ENCODE data around the gene ALDOB.

The ALDOB gene

DNA sequence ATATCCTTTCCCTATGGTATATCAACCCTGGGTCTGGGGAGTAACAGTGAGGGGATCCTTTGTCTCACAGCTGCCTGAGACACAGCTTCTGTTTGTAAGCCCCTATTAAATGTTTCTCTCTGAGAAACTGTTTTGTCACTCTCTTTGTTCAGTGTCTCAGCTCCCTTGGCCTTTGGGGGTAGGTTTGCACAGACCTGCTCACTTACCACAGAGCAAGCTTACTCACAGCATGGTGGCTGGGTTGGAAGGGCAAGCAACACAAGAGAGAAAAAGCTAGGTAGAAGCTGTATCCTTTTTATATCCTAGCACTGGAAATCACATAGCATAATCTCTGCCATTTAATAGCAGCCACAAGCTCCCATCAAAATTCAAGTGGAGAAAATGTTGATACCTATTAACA lies 55.3 kb downstream of the ALDOB start:
- Histone ChIP-seq H3K18ac (ENCODE audit: low read depth in 1 of 2, low read length in 2 of 2) (no peak overlapping the region), H3K4me2 (ENCODE audit: low read length, poor library complexity, severe bottlenecking) (no peak overlapping the region), H3K9ac (ENCODE audit: low read length) (no peak overlapping the region), H3K27ac (ENCODE audit: low read length, poor library complexity, severe bottlenecking) (no peak overlapping the region), H3K36me3 (ENCODE audit: control insufficient read depth in 1 of 2, insufficient read depth in 2 of 2, low read depth in 1 of 2, low read length in 2 of 2) (no peaks in the 10 kb centered on the region), H3K4me3 (ENCODE audit: insufficient read depth in 1 of 2, low read depth in 1 of 2, low read length in 2 of 2) (no peak overlapping the region), H3K4ac (ENCODE audit: low read depth in 1 of 2, low read length in 2 of 2) (no peak overlapping the region), H2BK12ac (ENCODE audit: low read length in 2 of 2) (no peak overlapping the region), H4K8ac (ENCODE audit: low read length) (no peak overlapping the region), H2AFZ (ENCODE audit: low read depth, low read length) (no peak overlapping the region), H4K91ac (ENCODE audit: low read length) (no peak overlapping the region), H2BK5ac (ENCODE audit: low read depth, low read length, poor library complexity, severe bottlenecking) (no peak overlapping the region), H2AK5ac (ENCODE audit: low read length, severe bottlenecking) (peak overlapping the region; percentile 29), H2BK15ac (ENCODE audit: low read depth, poor library complexity, severe bottlenecking) (no peak overlapping the region), H3K23ac (ENCODE audit: low read length in 2 of 2) (no peak overlapping the region), H3K79me1 (replicated peaks; ENCODE audit: low read length, poor library complexity, severe bottlenecking) (peaks cover 5% of the 10 kb centered on the region), H3K14ac (ENCODE audit: low read length in 2 of 2) (no peak overlapping the region), H2BK120ac (ENCODE audit: low read depth, low read length) (no peak overlapping the region), H3K4me1 (ENCODE audit: control insufficient read depth, insufficient read depth, low read depth, low read length) (peaks cover 7% of the 10 kb centered on the region), H3K9me3 (ENCODE audit: control insufficient read depth, low read length) (peaks cover 6% of the 10 kb centered on the region), H3K27me3 (ENCODE audit: control insufficient read depth in 1 of 2, insufficient read depth in 1 of 2, low read length in 2 of 2) (no peaks in the 10 kb centered on the region)
- DNase-seq, result no peak

DNA sequence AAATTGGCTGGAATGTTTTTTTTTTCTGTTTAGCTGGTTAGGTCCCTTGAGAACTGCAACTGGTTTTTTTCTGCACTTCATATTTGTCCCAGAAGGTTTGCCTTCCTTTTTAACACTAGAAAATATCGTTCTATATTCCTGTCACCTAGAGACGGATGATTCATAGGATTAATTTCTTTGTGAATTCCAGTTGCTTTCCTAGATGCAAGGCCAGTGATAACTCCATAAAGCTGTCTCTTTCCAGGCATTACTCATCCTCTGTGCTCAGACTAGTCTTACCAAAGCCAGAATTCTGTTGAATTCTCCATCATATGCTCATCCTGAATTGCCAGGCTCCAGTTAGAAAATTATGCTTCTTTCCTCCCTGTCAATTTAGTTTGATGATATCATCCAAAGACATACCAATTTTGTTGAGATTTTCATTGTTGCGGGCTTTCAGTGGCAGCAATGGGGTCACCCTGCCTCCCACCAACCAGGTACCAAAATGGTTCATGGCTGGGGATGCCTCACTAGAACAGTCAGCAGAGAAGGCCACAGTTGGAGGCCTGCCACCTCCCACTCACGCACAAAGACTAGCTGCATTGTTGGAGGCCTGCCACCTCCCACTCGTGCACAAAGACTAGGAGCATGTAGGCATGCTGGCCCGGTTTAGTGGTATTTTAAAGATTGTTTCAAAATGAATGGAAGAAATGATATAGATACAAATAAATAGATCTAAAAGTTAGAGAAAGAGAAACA lies 59.3 kb downstream of the ALDOB start:
- no peak overlapping the region for H2BK5ac ChIP-seq (ENCODE audit: low read depth, low read length, poor library complexity, severe bottlenecking)
- no peaks in the 10 kb centered on the region for H3K9me3 ChIP-seq (ENCODE audit: control insufficient read depth, low read length)
- no peak overlapping the region for H2BK120ac ChIP-seq (ENCODE audit: low read depth, low read length)
- H3K4me1 ChIP-seq (ENCODE audit: control insufficient read depth, insufficient read depth, low read depth, low read length), result peaks cover 3% of the 10 kb centered on the region
- H3K79me1 ChIP-seq (replicated peaks; ENCODE audit: low read length, poor library complexity, severe bottlenecking), result peaks cover 1% of the 10 kb centered on the region
- no peak overlapping the region for H2BK12ac ChIP-seq (ENCODE audit: low read length in 2 of 2)
- no peak overlapping the region for H3K27ac ChIP-seq (ENCODE audit: low read length, poor library complexity, severe bottlenecking)
- WGBS, result 88% methylated on average over 6 of the region's 6 CpGs
- H3K14ac ChIP-seq (ENCODE audit: low read length in 2 of 2), result no peak overlapping the region
- no peak overlapping the region for H3K4ac ChIP-seq (ENCODE audit: low read depth in 1 of 2, low read length in 2 of 2)
- H3K36me3 ChIP-seq (ENCODE audit: control insufficient read depth in 1 of 2, insufficient read depth in 2 of 2, low read depth in 1 of 2, low read length in 2 of 2), result no peaks in the 10 kb centered on the region
- no peak overlapping the region for H3K4me2 ChIP-seq (ENCODE audit: low read length, poor library complexity, severe bottlenecking)
- H4K91ac ChIP-seq (ENCODE audit: low read length), result no peak overlapping the region
- H3K9ac ChIP-seq (ENCODE audit: low read length), result peak overlapping the region; percentile 15
- no peak overlapping the region for H2AK5ac ChIP-seq (ENCODE audit: low read length, severe bottlenecking)
- no peak overlapping the region for H3K4me3 ChIP-seq (ENCODE audit: insufficient read depth in 1 of 2, low read depth in 1 of 2, low read length in 2 of 2)
- H3K23ac ChIP-seq (ENCODE audit: low read length in 2 of 2), result no peak overlapping the region
- no peak overlapping the region for H4K8ac ChIP-seq (ENCODE audit: low read length)
- DNase-seq, result no peak
- no peak overlapping the region for H3K18ac ChIP-seq (ENCODE audit: low read depth in 1 of 2, low read length in 2 of 2)
- no peaks in the 10 kb centered on the region for H3K27me3 ChIP-seq (ENCODE audit: control insufficient read depth in 1 of 2, insufficient read depth in 1 of 2, low read length in 2 of 2)
- no peak overlapping the region for H2BK15ac ChIP-seq (ENCODE audit: low read depth, poor library complexity, severe bottlenecking)
- no peak overlapping the region for H2AFZ ChIP-seq (ENCODE audit: low read depth, low read length)

DNA sequence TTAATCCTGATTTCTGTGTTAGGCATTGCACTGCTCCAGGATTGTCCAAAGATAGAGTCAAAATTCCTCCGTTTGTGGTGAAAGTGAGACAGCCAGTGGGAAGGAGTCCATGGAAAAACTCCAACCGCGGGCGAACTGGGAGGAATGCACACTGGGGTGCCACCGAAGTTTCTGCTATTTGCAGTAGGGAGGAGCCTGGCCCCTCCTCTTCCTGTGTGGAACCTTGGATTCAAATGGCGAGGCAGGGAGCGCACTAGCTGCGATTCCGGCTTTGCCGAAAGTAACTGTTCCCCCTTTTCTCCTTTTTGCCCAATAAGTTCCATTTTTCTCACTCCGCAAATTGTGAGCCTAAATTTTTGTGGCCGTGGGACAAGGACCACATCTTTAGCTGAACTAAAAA lies 60.0 kb downstream of the ALDOB start:
- no peak overlapping the region for H2AK5ac ChIP-seq (ENCODE audit: low read length, severe bottlenecking)
- no peaks in the 10 kb centered on the region for H3K27me3 ChIP-seq (ENCODE audit: control insufficient read depth in 1 of 2, insufficient read depth in 1 of 2, low read length in 2 of 2)
- H3K36me3 ChIP-seq (ENCODE audit: control insufficient read depth in 1 of 2, insufficient read depth in 2 of 2, low read depth in 1 of 2, low read length in 2 of 2), result no peaks in the 10 kb centered on the region
- H2BK5ac ChIP-seq (ENCODE audit: low read depth, low read length, poor library complexity, severe bottlenecking), result no peak overlapping the region
- H3K9ac ChIP-seq (ENCODE audit: low read length), result peak overlapping the region; percentile 15
- no peak overlapping the region for H2AFZ ChIP-seq (ENCODE audit: low read depth, low read length)
- H3K23ac ChIP-seq (ENCODE audit: low read length in 2 of 2), result no peak overlapping the region
- no peaks in the 10 kb centered on the region for H3K9me3 ChIP-seq (ENCODE audit: control insufficient read depth, low read length)
- no peak overlapping the region for H3K27ac ChIP-seq (ENCODE audit: low read length, poor library complexity, severe bottlenecking)
- no peak overlapping the region for H3K18ac ChIP-seq (ENCODE audit: low read depth in 1 of 2, low read length in 2 of 2)
- H3K79me1 ChIP-seq (replicated peaks; ENCODE audit: low read length, poor library complexity, severe bottlenecking), result peaks cover 1% of the 10 kb centered on the region
- no peak overlapping the region for H3K4me2 ChIP-seq (ENCODE audit: low read length, poor library complexity, severe bottlenecking)
- no peak overlapping the region for H4K8ac ChIP-seq (ENCODE audit: low read length)
- H3K14ac ChIP-seq (ENCODE audit: low read length in 2 of 2), result no peak overlapping the region
- H2BK15ac ChIP-seq (ENCODE audit: low read depth, poor library complexity, severe bottlenecking), result no peak overlapping the region
- no peak overlapping the region for H3K4ac ChIP-seq (ENCODE audit: low read depth in 1 of 2, low read length in 2 of 2)
- H3K4me3 ChIP-seq (ENCODE audit: insufficient read depth in 1 of 2, low read depth in 1 of 2, low read length in 2 of 2), result no peak overlapping the region
- DNase-seq, result no peak
- peaks cover 3% of the 10 kb centered on the region for H3K4me1 ChIP-seq (ENCODE audit: control insufficient read depth, insufficient read depth, low read depth, low read length)
- H4K91ac ChIP-seq (ENCODE audit: low read length), result no peak overlapping the region
- no peak overlapping the region for H2BK12ac ChIP-seq (ENCODE audit: low read length in 2 of 2)
- 90% methylated on average over 12 of the region's 12 CpGs for WGBS
- no peak overlapping the region for H2BK120ac ChIP-seq (ENCODE audit: low read depth, low read length)

DNA sequence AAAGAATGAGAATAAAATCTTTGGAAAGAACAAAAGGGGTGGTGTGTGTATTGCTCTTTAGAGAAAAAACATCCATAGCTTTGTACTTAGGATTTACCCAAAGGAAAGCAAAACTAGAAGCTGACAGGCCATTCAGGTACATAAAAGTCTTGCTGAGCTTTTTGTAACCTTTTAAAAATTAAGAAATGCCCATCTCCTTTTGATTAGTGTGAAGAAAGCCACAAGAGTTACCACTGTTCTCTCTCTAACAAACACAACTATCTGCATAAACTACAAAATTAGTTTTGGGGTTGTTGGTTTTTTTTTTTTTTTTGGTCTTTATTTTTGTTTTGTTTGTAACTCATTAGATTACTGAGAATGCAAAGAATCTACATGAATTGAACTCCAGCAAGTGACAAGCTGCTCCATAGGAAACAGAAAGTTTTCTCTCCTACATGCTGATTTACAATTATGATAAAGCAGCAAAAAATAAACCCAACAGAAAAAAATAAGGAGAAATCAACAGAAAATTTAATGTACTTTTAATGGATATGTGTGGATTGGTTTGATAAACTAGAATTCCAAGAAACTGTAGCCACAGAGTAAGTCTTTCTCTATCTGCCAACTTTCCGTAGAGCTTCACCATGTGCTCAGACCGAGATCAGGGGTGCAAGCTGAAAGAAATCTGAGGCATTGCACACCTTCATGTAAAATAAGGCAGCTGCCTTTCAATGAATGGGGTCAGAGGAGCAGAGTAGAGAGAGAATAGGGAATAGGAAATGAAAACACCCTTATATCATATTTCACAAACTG lies 63.1 kb downstream of the ALDOB start:
- WGBS, result 88% methylated on average over 2 of the region's 2 CpGs
- Histone ChIP-seq H3K4ac (ENCODE audit: low read depth in 1 of 2, low read length in 2 of 2) (no peak overlapping the region), H2AK5ac (ENCODE audit: low read length, severe bottlenecking) (no peak overlapping the region), H3K9me3 (ENCODE audit: control insufficient read depth, low read length) (no peaks in the 10 kb centered on the region), H2BK12ac (ENCODE audit: low read length in 2 of 2) (no peak overlapping the region), H3K27ac (ENCODE audit: low read length, poor library complexity, severe bottlenecking) (no peak overlapping the region), H3K18ac (ENCODE audit: low read depth in 1 of 2, low read length in 2 of 2) (no peak overlapping the region), H3K23ac (ENCODE audit: low read length in 2 of 2) (no peak overlapping the region), H3K4me3 (ENCODE audit: insufficient read depth in 1 of 2, low read depth in 1 of 2, low read length in 2 of 2) (no peak overlapping the region), H2BK120ac (ENCODE audit: low read depth, low read length) (no peak overlapping the region), H2AFZ (ENCODE audit: low read depth, low read length) (no peak overlapping the region), H4K8ac (ENCODE audit: low read length) (no peak overlapping the region), H3K9ac (ENCODE audit: low read length) (no peak overlapping the region), H3K4me2 (ENCODE audit: low read length, poor library complexity, severe bottlenecking) (no peak overlapping the region), H3K14ac (ENCODE audit: low read length in 2 of 2) (no peak overlapping the region), H2BK15ac (ENCODE audit: low read depth, poor library complexity, severe bottlenecking) (no peak overlapping the region), H3K27me3 (ENCODE audit: control insufficient read depth in 1 of 2, insufficient read depth in 1 of 2, low read length in 2 of 2) (no peaks in the 10 kb centered on the region), H3K4me1 (ENCODE audit: control insufficient read depth, insufficient read depth, low read depth, low read length) (peaks cover 3% of the 10 kb centered on the region), H2BK5ac (ENCODE audit: low read depth, low read length, poor library complexity, severe bottlenecking) (no peak overlapping the region), H3K79me1 (replicated peaks; ENCODE audit: low read length, poor library complexity, severe bottlenecking) (peaks cover 1% of the 10 kb centered on the region), H3K36me3 (ENCODE audit: control insufficient read depth in 1 of 2, insufficient read depth in 2 of 2, low read depth in 1 of 2, low read length in 2 of 2) (no peaks in the 10 kb centered on the region), H4K91ac (ENCODE audit: low read length) (no peak overlapping the region)
- DNase-seq, result no peak

Data from mesenchymal stem cell (in vitro differentiated cells and primary cell).